Measurements from ENCODE around the gene STON2.

Gene STON2

GRCh38 chr14:81416981-81417380 is 16.9 kb upstream of the STON2 start:
- no peak for DNase-seq (ENCODE audit: low read depth)

DNA sequence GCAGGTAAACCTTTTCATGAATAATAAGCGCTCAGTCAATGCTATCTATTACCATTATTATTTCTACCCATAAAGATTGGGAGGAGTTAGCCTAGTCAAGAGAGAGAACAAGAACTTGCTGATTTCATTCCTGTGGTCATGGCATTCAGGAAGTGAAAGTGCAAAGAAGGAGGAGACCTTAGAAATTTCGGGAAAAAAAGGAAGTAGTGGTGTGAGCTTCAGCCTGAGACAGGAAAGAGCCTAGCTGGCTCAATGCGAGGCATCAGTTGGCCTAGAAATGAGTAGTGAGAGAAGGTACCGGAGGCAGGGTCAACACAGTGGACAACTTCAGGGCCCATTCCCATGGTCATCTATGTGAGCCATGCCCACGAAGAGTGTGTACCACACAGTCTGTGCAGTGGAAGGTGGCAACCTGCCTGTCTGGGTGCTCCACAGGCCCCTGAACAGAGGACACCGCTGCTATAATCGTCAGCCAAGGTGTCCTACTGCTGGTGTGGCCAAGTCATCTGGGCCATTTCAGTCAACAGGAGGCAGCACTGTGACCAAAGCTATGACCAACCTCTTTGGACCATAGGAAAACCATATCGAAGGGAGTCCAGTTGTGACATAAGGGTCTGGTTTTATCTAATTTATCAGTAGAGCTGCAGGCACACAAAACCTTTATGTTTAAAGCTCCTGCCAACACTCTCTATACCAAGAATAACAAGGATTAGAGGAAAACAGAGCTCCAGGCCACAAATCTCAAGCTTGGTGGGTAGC is 16.2 kb upstream of the STON2 start:
- DNase-seq (ENCODE audit: low read depth), result no peak

DNA sequence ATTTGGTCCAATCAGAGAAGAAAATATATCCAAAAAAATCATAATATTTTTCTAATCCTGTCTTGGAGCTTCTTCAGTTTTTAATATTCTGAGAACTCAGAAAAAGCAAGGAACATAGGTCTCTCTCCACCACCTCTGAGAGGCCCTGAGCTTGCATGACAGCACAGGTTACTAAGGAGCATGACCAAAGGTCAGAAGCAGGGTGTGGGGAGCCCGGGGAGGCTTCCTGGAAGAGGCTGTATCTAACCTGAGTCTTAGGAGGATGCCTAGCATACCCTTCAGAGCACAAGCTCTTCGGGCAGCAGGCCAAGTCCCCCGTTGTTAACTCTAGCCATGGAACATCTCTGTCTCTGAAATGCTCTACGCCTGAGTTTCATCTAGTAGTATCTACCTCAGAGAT is 15.7 kb upstream of the STON2 start:
- DNase-seq (ENCODE audit: low read depth), result no peak

- DNase-seq (ENCODE audit: low read depth), result no peak
These were observed 14.0 kb upstream of the STON2 start for GRCh38 chr14:81414123-81414522.

GRCh38 chr14:81412779-81413178 is 12.7 kb upstream of the STON2 start:
- DNase-seq (ENCODE audit: low read depth), result no peak

GRCh38 chr14:81408595-81408994 is 8.5 kb upstream of the STON2 start:
- no peak for DNase-seq (ENCODE audit: low read depth)

DNA sequence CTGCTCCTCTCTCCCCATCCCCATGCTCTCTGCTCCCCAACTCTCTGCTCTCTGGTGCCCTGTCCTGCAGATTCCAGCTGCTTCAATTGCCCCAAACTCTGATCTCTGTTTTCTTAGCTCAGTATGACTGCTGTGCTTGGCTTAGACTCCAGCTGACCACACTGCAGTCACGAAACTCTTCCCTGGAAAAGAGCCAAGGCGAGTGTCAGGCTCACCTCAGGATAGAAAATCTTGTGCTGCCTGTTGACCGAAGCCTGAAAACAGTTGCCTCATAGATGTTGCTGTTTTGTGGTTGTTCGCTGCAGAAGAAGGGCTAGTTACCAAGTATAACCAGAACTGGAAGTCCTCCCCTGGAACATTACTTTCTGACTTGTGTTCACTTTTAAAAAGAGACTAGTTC is 6.7 kb upstream of the STON2 start:
- no peak for DNase-seq (ENCODE audit: low read depth)

- no peak for DNase-seq (ENCODE audit: low read depth)
These were observed 2.0 kb upstream of the STON2 start for GRCh38 chr14:81402123-81402495.

GRCh38 chr14:81401420-81402122 is 1.4 kb upstream of the STON2 start:
- DNase-seq (ENCODE audit: low read depth), result peak; percentile 81

DNA sequence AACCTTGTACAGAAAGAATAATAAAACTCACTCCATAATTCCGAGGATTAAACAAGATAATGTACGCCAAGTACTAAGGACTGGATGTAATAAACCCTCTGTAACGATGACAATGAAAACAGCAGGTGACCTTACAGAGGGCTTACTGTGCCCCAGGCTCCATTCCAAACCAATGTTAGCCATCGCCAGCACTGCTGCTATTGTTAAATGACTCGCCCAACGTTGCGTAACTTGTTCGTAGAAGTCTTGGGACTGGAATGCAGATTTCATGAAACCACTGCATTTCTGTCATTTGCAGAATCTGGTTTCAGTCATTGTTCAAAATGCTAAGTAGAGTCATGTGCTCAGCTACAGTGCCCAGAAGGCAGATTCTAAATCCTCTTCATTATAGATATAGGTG is 728 bp upstream of the STON2 start:
- DNase-seq (ENCODE audit: low read depth), result peak; percentile 98

DNA sequence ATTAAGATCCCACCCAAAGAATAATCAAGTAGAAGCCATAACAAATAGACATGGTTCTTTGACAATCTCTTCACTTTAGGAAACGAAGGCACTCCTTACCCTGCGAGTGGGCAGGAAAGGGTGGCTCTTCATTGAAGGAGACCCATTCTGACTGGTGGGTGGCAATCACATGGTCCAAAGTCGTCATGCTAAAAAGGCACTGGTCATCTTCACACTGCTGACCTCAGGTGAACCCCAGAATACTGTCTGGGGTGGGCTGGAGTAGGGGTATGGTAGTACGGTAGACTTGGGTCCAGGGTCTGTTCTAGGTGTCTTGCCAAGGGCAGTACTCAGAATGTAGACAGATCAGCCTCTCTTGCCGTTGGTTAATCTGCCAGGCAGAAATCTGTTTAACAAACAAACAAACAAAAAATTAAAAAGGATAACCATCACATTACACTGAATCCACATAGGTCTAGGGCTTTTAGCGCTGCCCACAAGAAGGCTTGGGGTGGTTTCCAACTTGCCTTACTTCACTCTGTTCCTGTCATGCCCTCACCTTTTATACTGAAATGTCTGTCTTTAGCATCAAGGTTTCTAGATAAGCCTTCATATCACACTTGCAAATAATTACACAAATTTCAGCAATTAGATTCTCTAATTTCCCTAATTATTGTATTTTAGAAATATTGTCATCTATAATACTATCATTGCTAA is 1.8 kb downstream of the STON2 start:
- no peak for DNase-seq (ENCODE audit: low read depth)

- DNase-seq (ENCODE audit: low read depth), result no peak
These were observed 4.0 kb downstream of the STON2 start for GRCh38 chr14:81396113-81396512.

DNA sequence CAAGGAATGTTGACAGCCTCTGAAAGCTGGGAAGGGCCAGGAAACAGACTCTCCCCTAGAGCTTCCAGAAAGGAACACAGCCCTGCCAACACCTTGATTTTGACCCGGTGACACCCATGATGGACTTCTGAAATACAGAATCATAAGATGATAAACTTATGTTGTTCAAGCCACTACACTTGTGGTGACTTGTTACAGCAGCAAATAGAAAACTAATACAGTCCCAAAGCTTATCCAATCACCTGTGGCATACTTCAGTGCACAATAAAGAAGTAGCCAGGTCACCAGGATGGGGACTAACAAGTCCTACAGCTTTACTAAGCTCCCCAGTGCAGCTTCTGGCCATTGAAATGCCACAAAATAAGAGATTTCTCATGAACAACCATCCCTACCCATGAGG is 5.4 kb downstream of the STON2 start:
- DNase-seq (ENCODE audit: low read depth), result no peak

GRCh38 chr14:81392976-81393643 is 7.0 kb downstream of the STON2 start:
- DNase-seq (ENCODE audit: low read depth), result no peak

GRCh38 chr14:81392052-81392451 is 8.1 kb downstream of the STON2 start:
- DNase-seq (ENCODE audit: low read depth), result no peak

DNA sequence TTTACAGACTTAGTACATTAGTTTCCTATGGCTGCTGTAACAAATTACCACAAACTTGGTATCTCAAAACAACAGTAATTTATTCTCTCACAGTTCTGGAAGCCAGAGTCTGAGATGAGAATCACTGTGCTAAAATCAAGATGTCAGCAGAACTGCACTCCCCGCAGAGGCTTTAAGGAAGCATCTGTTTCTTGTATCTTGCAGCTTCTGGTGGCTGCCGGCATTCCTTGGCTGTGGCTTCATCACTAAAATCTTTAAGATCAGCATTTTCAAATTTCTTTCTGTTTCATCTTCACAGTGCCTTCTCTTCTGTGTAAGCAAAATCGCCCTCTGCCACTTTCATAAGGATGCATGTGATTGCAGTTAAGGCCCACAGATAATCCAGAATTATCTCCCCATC is 9.4 kb downstream of the STON2 start:
- DNase-seq (ENCODE audit: low read depth), result no peak

DNA sequence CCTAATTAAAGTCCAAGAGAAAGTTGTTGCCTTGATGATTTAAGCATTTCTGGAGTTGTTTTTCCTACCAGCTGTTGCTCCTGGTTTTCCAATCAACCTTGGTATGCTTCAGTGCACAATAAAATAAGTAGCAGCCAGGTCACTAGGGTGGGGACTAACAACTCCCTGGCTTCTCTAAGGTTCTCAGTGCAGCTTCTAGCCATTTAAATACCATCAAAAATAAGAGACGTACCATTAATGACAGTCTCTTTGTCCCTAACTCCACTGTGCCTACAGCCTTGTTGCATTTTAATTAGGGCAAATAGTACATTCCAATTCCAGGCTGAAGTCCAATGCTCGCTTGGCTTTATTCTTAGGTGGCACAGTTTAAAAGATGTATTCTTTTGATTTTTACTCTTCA is 11.8 kb downstream of the STON2 start:
- no peak for DNase-seq (ENCODE audit: low read depth)

DNA sequence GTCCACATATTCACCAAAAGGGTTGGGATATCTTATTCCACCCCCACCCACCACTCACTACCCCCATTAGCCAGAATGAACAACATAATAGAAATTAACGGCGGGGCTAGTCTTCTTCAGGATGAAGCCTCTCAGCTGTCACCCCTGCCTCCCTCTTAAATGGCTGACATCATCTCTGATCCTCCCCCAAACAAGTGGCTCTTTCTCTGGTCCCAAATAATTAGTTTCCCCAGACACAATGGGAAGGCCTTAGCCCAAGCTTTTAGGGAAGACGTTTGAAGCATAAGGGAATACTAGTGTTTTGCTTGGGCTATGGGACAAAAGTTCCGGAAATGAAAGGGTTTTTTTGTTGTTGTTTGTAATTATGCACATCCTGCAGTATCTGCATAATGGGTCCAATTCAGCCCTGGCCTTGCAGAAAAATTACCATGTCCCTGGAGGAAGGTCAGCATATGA is 13.8 kb downstream of the STON2 start:
- DNase-seq (ENCODE audit: low read depth), result no peak

- no peak for DNase-seq (ENCODE audit: low read depth)
These were observed 14.2 kb downstream of the STON2 start for GRCh38 chr14:81385886-81386285.

GRCh38 chr14:81385419-81385818 is 14.7 kb downstream of the STON2 start:
- DNase-seq (ENCODE audit: low read depth), result no peak

- no peak for DNase-seq (ENCODE audit: low read depth)
These were observed 15.2 kb downstream of the STON2 start for GRCh38 chr14:81384900-81385299.

GRCh38 chr14:81382517-81383225 is 17.5 kb downstream of the STON2 start:
- no peak for DNase-seq (ENCODE audit: low read depth)

All from GM04504 (cell line).